ENCODE data around the gene GUCD1.
A peak's percentile ranks its signal among the peaks of the same experiment; 100 is the strongest.
"Not testable (repeated sequence)": the region's sequence is repeated elsewhere in the genome, so short reads cannot be mapped to it uniquely, and the experiment has no call there.

Gene GUCD1

GRCh38 chr22:24554313-24555164 is at the start of gene GUCD1:
GUCD1 (minus strand) TSS chr22:24555138; CDS start chr22:24554991, 147 bp downstream.
- peak; percentile 49 for DNase-seq

- DNase-seq: peak; percentile 46
These were observed 49.1 kb upstream of the GUCD1 start for GRCh38 chr22:24603770-24604629.

GRCh38 chr22:24602847-24603769 is 48.2 kb upstream of the GUCD1 start, which contains the start of gene GGT1:
GGT1 (plus strand) TSS chr22:24603193; CDS start chr22:24611082, 7,889 bp downstream.
- peak; percentile 41 for DNase-seq

- not testable (repeated sequence) for DNase-seq
These were observed 47.3 kb upstream of the GUCD1 start for GRCh38 chr22:24602105-24602749.

- DNase-seq: peak; percentile 94
These were observed 46.5 kb upstream of the GUCD1 start for GRCh38 chr22:24601217-24602104.

GRCh38 chr22:24599958-24600715 is 45.2 kb upstream of the GUCD1 start:
- DNase-seq: peak; percentile 87

- DNase-seq: no peak
These were observed 44.6 kb upstream of the GUCD1 start for GRCh38 chr22:24599514-24599913.

- DNase-seq: not testable (repeated sequence)
These were observed 42.1 kb upstream of the GUCD1 start for GRCh38 chr22:24597076-24597475.

GRCh38 chr22:24595863-24596262 is 40.9 kb upstream of the GUCD1 start:
- DNase-seq: no peak

- DNase-seq: no peak
These were observed 40.3 kb upstream of the GUCD1 start for GRCh38 chr22:24595228-24595627.

- DNase-seq: no peak
These were observed 39.7 kb upstream of the GUCD1 start for GRCh38 chr22:24594569-24595120.

GRCh38 chr22:24593836-24594568 is 39.1 kb upstream of the GUCD1 start:
- no peak for DNase-seq

GRCh38 chr22:24593559-24593835 is 38.6 kb upstream of the GUCD1 start:
- not testable (repeated sequence) for DNase-seq

- peak; percentile 84 for DNase-seq
These were observed 38.1 kb upstream of the GUCD1 start, which contains the start of gene LRRC75B for GRCh38 chr22:24592851-24593558. LRRC75B (minus strand) TSS chr22:24593073; CDS start chr22:24593039, 34 bp downstream.

GRCh38 chr22:24592058-24592850 is 37.3 kb upstream of the GUCD1 start:
- DNase-seq: peak; percentile 21

- no peak for DNase-seq
These were observed 36.4 kb upstream of the GUCD1 start for GRCh38 chr22:24591286-24591830.

GRCh38 chr22:24590596-24591173 is 35.7 kb upstream of the GUCD1 start:
- no peak for DNase-seq

Data from hematopoietic multipotent progenitor cell treated with erythropoietin and hydrocortisone succinate and interleukin-3 and kit ligand, for 8 days (in vitro differentiated cells).